ENCODE data around the gene BID.

BID gene

GRCh38 chr22:17792299-17792698 is 18.0 kb upstream of the BID start:
- Mint-ChIP-seq H3K4me1 (no peaks in the 10 kb centered on the region), H3K9me3 (no peaks in the 10 kb centered on the region), H3K36me3 (peaks cover 33% of the 10 kb centered on the region), H3K4me3 (no peak overlapping the region), H3K27ac (no peak overlapping the region)
- ATAC-seq (no peak), DNase-seq (ENCODE audit: low spot score in 2 of 2) (no peak)

- Mint-ChIP-seq H3K4me1 (no peaks in the 10 kb centered on the region), H3K4me3 (no peak overlapping the region), H3K36me3 (peaks cover 33% of the 10 kb centered on the region), H3K27ac (no peak overlapping the region), H3K9me3 (no peaks in the 10 kb centered on the region)
- DNase-seq (ENCODE audit: low spot score in 2 of 2) = no peak
- no peak for ATAC-seq
These were observed 16.9 kb upstream of the BID start for GRCh38 chr22:17791196-17791595.

GRCh38 chr22:17789379-17790200 is 15.3 kb upstream of the BID start:
- Mint-ChIP-seq H3K36me3 (peaks cover 24% of the 10 kb centered on the region), H3K4me3 (no peak overlapping the region), H3K4me1 (no peaks in the 10 kb centered on the region), H3K9me3 (no peaks in the 10 kb centered on the region), H3K27ac (no peak overlapping the region)
- no peak for DNase-seq (ENCODE audit: low spot score in 2 of 2)
- no peak for ATAC-seq

- Mint-ChIP-seq H3K27ac (no peak overlapping the region), H3K4me3 (no peak overlapping the region)
- no peak for ATAC-seq
These were observed 14.5 kb upstream of the BID start for GRCh38 chr22:17788528-17789378.

GRCh38 chr22:17787716-17788330 is 13.6 kb upstream of the BID start:
- Mint-ChIP-seq H3K4me1 (no peaks in the 10 kb centered on the region), H3K36me3 (peaks cover 24% of the 10 kb centered on the region), H3K4me3 (no peak overlapping the region), H3K27ac (no peak overlapping the region), H3K9me3 (no peaks in the 10 kb centered on the region)
- no peak for DNase-seq (ENCODE audit: low spot score in 2 of 2)
- no peak for ATAC-seq

More at GRCh38 chr22:17788528-17789378, 14.5 kb upstream of the BID start:
- Mint-ChIP-seq H3K9me3 (no peaks in the 10 kb centered on the region), H3K36me3 (peaks cover 24% of the 10 kb centered on the region), H3K4me1 (no peaks in the 10 kb centered on the region)
- DNase-seq (ENCODE audit: low spot score in 2 of 2) = no peak

GRCh38 chr22:17787241-17787640 is 13.0 kb upstream of the BID start:
- no peak overlapping the region for H3K4me3 Mint-ChIP-seq
- ATAC-seq = no peak
- DNase-seq (ENCODE audit: low spot score in 2 of 2) = no peak
- no peaks in the 10 kb centered on the region for H3K9me3 Mint-ChIP-seq
- H3K27ac Mint-ChIP-seq = no peak overlapping the region
- H3K4me1 Mint-ChIP-seq = no peaks in the 10 kb centered on the region
- H3K36me3 Mint-ChIP-seq = peaks cover 24% of the 10 kb centered on the region

- no peak overlapping the region for H3K4me3 Mint-ChIP-seq
- DNase-seq (ENCODE audit: low spot score in 2 of 2) (no peak), ATAC-seq (no peak)
- peaks cover 24% of the 10 kb centered on the region for H3K36me3 Mint-ChIP-seq
- peaks cover 2% of the 10 kb centered on the region for H3K4me1 Mint-ChIP-seq
- no peak overlapping the region for H3K27ac Mint-ChIP-seq
- H3K9me3 Mint-ChIP-seq = no peaks in the 10 kb centered on the region
These were observed 12.3 kb upstream of the BID start for GRCh38 chr22:17786435-17787161.

GRCh38 chr22:17785185-17786184 is 11.2 kb upstream of the BID start:
- peak; percentile 38 for ATAC-seq
- Mint-ChIP-seq H3K4me3 (no peak overlapping the region), H3K4me1 (peaks cover 14% of the 10 kb centered on the region), H3K36me3 (peaks cover 18% of the 10 kb centered on the region), H3K27ac (no peak overlapping the region), H3K9me3 (no peaks in the 10 kb centered on the region)
- DNase-seq (ENCODE audit: low spot score in 2 of 2) = peak; percentile 60 to 83

GRCh38 chr22:17784776-17785175 is 10.5 kb upstream of the BID start:
- Mint-ChIP-seq H3K4me1 (peaks cover 21% of the 10 kb centered on the region), H3K36me3 (peaks cover 12% of the 10 kb centered on the region), H3K27ac (no peak overlapping the region)

GRCh38 chr22:17783773-17784480 is 9.7 kb upstream of the BID start:
- ATAC-seq = no peak
- Mint-ChIP-seq H3K9me3 (no peaks in the 10 kb centered on the region), H3K27ac (no peak overlapping the region), H3K36me3 (peaks cover 5% of the 10 kb centered on the region), H3K4me3 (no peak overlapping the region), H3K4me1 (peaks cover 29% of the 10 kb centered on the region)
- no peak for DNase-seq (ENCODE audit: low spot score in 2 of 2)

More at GRCh38 chr22:17784776-17785175, 10.5 kb upstream of the BID start:
- no peak for ATAC-seq
- Mint-ChIP-seq H3K9me3 (no peaks in the 10 kb centered on the region), H3K4me3 (no peak overlapping the region)
- no peak for DNase-seq (ENCODE audit: low spot score in 2 of 2)

- peaks cover 5% of the 10 kb centered on the region for H3K36me3 Mint-ChIP-seq
- ATAC-seq (no peak), DNase-seq (ENCODE audit: low spot score in 2 of 2) (no peak)
- no peak overlapping the region for H3K4me3 Mint-ChIP-seq
- peaks cover 35% of the 10 kb centered on the region for H3K4me1 Mint-ChIP-seq
- no peak overlapping the region for H3K27ac Mint-ChIP-seq
- H3K9me3 Mint-ChIP-seq = no peaks in the 10 kb centered on the region
These were observed 9.0 kb upstream of the BID start for GRCh38 chr22:17783312-17783711.

GRCh38 chr22:17782621-17783020 is 8.4 kb upstream of the BID start:
- Mint-ChIP-seq H3K4me1 (peaks cover 39% of the 10 kb centered on the region), H3K4me3 (no peak overlapping the region), H3K27ac (no peak overlapping the region), H3K9me3 (no peaks in the 10 kb centered on the region), H3K36me3 (peaks cover 5% of the 10 kb centered on the region)
- ATAC-seq = no peak
- no peak for DNase-seq (ENCODE audit: low spot score in 2 of 2)

GRCh38 chr22:17782158-17782557 is 7.9 kb upstream of the BID start:
- no peak overlapping the region for H3K4me3 Mint-ChIP-seq
- H3K4me1 Mint-ChIP-seq = peaks cover 44% of the 10 kb centered on the region
- no peak overlapping the region for H3K27ac Mint-ChIP-seq
- H3K36me3 Mint-ChIP-seq = peaks cover 5% of the 10 kb centered on the region
- no peak for DNase-seq (ENCODE audit: low spot score in 2 of 2)
- H3K9me3 Mint-ChIP-seq = no peaks in the 10 kb centered on the region
- ATAC-seq = no peak

Measured in stimulated activated effector memory CD8-positive, alpha-beta T cell treated with anti-CD3 and anti-CD28 coated beads, Interleukin-12 subunit alpha, Interleukin-12 subunit beta, amount 100 ng/mL, for 72 hours (primary cell).